RWPE2 (cell line): Measurements from ENCODE around the gene NAA35.

Experiments used
- ATAC-seq: fragments of 200-7000 bp; cut with Tn5 transposase; 3 replicates; pipeline ENCODE4 v1.9.1; 2021; ENCODE audit warnings: low read depth
- DNase-seq: peaks from one replicate; pipeline ENCODE4 v3.0.0-alpha.2; 2020; ENCODE audit warnings: low spot score
- H3K27ac ChIP-seq: fragments of 450-650 bp; 2 replicates; pipeline ENCODE4 v1.5.1; 2017; ENCODE audit warnings: mild to moderate bottlenecking; ENCODE audit not compliant: poor library complexity, severe bottlenecking
- H3K27me3 ChIP-seq: fragments of 250-450 bp; sonication (Bioruptor Pico); 2 replicates; pipeline ENCODE4 v1.5.1; 2021; ENCODE audit warnings: mild to moderate bottlenecking, moderate library complexity; ENCODE audit not compliant: insufficient read depth, poor library complexity, severe bottlenecking
- H3K36me3 ChIP-seq: fragments of 250-450 bp; sonication (Bioruptor Pico); 2 replicates; pipeline ENCODE4 v1.5.1; 2020; ENCODE audit warnings: low read depth, mild to moderate bottlenecking, moderate library complexity
- H3K4me1 ChIP-seq: fragments of 250-450 bp; sonication (Bioruptor Pico); 2 replicates; pipeline ENCODE4 v1.5.1; 2021; ENCODE audit warnings: mild to moderate bottlenecking, moderate library complexity; ENCODE audit not compliant: insufficient read depth, poor library complexity, severe bottlenecking
- H3K4me3 ChIP-seq: fragments of 250-450 bp; sonication (Bioruptor Pico); 2 replicates; pipeline ENCODE4 v1.5.1; 2021; ENCODE audit warnings: mild to moderate bottlenecking, moderate library complexity; ENCODE audit not compliant: severe bottlenecking
- H3K9me3 ChIP-seq: fragments of 250-450 bp; sonication (Bioruptor Pico); 2 replicates; pipeline ENCODE4 v1.5.1; 2021; ENCODE audit warnings: mild to moderate bottlenecking, moderate library complexity; ENCODE audit not compliant: severe bottlenecking
- TF ChIP-seq, protein P1 (sequence below): fragments of 450-650 bp; IDR thresholded peaks from one replicate; pipeline ENCODE4 v1.5.1; 2017; ENCODE audit warnings: mild to moderate bottlenecking, moderate library complexity; ENCODE audit not compliant: poor library complexity, severe bottlenecking

Gene NAA35

DNA sequence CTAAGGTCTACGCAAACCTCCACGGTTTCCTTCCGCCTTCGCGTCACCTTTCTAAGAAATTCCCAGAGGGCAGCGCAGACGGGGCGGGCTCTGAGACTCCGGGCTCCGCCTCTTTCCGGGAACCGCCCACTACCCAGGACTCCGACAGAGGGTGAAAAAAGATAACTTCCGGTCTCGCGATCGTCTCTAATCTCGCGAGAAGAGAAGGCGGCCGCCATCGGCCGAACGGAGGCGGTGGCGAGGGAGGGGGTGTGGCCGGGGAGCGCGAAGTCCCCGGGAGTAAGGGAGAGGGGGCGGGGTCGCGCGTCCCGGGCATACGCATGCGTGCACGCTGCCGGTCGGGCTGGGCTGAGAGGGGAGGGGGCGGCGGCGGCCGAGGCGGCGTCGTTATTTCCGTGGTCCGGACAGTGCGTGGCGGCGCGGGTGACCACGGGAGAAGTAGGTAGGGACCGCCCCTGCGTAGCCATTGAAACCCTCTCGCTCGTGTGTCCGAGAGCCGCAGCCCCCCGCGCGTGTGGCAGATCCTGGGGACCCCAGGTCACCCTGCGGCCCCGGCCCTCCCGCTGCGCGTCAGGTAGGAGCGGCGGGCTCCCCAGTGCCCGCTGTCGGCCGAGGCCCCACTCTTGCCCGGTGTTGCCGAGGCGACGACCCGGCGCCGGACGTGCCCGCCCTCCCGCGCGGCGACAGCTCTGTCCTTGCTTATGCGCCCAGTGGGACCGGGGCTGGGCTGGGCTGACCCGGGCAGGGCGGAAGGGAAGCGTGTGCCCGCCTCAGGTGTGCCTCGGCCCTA, at the start of gene NAA35:
Gene NAA35 (plus strand): TSS at position 315 of the 790 bp plus-strand sequence. CDS start 1,014 bp downstream, outside the sequence.
- Histone ChIP-seq H3K9me3 (no peaks in the 10 kb centered on the region), H3K27me3 (no peaks in the 10 kb centered on the region), H3K4me3 (peak within 1 kb of the TSS; percentile 80), H3K4me1 (peaks cover 14% of the 10 kb centered on the region), H3K36me3 (peaks cover 41% of the 10 kb centered on the region), H3K27ac (peak within 1 kb of the TSS; percentile 67)
- ATAC-seq (peak; percentile 91), DNase-seq (peak; percentile 95)
- TF ChIP-seq, protein P1, sequence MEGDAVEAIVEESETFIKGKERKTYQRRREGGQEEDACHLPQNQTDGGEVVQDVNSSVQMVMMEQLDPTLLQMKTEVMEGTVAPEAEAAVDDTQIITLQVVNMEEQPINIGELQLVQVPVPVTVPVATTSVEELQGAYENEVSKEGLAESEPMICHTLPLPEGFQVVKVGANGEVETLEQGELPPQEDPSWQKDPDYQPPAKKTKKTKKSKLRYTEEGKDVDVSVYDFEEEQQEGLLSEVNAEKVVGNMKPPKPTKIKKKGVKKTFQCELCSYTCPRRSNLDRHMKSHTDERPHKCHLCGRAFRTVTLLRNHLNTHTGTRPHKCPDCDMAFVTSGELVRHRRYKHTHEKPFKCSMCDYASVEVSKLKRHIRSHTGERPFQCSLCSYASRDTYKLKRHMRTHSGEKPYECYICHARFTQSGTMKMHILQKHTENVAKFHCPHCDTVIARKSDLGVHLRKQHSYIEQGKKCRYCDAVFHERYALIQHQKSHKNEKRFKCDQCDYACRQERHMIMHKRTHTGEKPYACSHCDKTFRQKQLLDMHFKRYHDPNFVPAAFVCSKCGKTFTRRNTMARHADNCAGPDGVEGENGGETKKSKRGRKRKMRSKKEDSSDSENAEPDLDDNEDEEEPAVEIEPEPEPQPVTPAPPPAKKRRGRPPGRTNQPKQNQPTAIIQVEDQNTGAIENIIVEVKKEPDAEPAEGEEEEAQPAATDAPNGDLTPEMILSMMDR: no peak

DNA sequence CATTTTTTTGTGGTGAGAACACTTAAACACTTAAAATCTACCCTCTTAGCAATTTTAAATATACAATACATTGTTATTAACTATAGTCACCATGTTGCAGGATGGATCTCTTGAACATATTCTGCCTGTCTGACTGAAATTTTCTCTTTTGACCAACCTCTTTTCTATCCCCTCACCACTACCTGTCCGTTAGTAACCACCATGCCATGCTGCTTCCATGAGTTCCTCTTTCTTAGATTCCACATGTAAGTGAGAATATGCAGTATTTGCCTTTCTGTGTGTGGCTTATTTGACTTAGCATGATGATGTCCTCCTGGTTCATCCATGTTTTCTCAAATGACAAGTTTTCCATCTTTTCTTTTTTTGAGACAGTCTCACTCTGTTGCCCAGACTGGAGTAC, 48.5 kb upstream of the NAA35 start:
- no peaks in the 10 kb centered on the region for H3K36me3 ChIP-seq
- DNase-seq (no peak), ATAC-seq (no peak)
- no peak overlapping the region for H3K4me3 ChIP-seq
- no peaks in the 10 kb centered on the region for H3K27me3 ChIP-seq
- TF ChIP-seq, protein P1: no peak
- no peak overlapping the region for H3K27ac ChIP-seq
- H3K4me1 ChIP-seq: no peaks in the 10 kb centered on the region
- peaks cover under 1% of the 10 kb centered on the region for H3K9me3 ChIP-seq

DNA sequence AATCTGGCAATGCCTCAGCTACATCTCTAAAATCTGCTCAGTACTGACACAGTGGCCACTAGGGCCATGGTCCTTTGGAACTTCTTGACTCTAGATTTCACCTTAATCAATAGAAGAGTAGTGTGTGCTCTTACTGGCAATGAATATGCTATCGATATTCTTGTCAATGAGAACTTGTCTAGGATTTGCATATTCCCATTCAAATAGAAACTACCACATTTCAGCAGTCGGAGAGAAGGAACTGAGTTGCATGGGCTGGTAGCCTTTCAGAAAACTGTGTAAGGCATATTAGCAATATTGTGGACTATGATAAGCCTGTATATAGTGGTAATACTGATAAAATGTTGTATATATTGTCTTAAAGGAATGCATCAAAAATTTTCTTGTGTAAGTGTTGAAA, 45.3 kb upstream of the NAA35 start:
- no peak for ATAC-seq
- Histone ChIP-seq H3K27me3 (no peaks in the 10 kb centered on the region), H3K4me1 (no peaks in the 10 kb centered on the region), H3K9me3 (peaks cover 2% of the 10 kb centered on the region), H3K27ac (no peak overlapping the region), H3K4me3 (no peak overlapping the region), H3K36me3 (no peaks in the 10 kb centered on the region)
- TF ChIP-seq, protein P1: no peak
- DNase-seq: no peak

DNA sequence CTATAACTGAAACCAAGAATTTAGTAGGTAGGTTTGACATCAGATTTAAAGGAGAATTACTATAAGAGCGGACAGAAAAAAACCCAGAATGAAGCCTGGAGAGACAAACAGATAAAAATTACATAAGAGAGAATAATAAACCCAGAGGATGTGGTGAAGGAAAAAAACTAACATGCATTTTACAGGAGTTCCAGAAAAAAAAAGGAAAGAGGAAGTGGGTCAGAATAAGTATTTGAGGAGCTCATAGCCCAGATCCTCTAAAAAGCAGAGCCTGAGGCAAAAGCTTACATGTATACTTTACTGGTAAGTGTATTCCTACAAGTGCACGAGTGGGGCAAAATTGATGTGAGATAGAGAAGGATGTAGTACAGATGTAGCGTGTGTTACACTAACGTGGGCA, 43.1 kb upstream of the NAA35 start:
- H3K27me3 ChIP-seq: no peaks in the 10 kb centered on the region
- H3K36me3 ChIP-seq: no peaks in the 10 kb centered on the region
- H3K27ac ChIP-seq: no peak overlapping the region
- no peaks in the 10 kb centered on the region for H3K4me1 ChIP-seq
- TF ChIP-seq, protein P1: no peak
- no peak for DNase-seq
- no peak for ATAC-seq
- H3K9me3 ChIP-seq: peaks cover 2% of the 10 kb centered on the region
- no peak overlapping the region for H3K4me3 ChIP-seq

DNA sequence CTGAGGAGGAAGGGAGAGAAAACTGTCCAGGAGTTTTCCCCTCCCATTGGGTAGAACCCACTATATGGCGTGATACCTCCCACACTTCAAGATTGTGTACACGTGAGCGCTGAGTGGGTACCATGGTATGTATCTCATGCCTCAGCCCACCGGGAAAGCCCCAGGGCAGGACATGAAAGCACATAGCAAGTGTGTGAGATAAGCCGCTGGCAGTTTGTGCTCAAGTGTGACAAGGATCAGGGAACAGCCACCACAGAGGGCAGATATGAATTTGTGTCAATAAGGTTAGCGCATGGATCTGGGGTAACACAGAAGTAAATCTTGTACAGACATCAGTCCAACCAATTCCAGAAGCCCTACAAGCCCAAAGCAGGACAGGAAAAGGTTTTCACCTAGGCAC, 42.6 kb upstream of the NAA35 start:
- ATAC-seq (no peak), DNase-seq (no peak)
- H3K27me3 ChIP-seq: no peaks in the 10 kb centered on the region
- no peak overlapping the region for H3K27ac ChIP-seq
- H3K36me3 ChIP-seq: no peaks in the 10 kb centered on the region
- TF ChIP-seq, protein P1: no peak
- H3K4me3 ChIP-seq: no peak overlapping the region
- peaks cover 2% of the 10 kb centered on the region for H3K9me3 ChIP-seq
- no peaks in the 10 kb centered on the region for H3K4me1 ChIP-seq
